GM12801 (cell line): ENCODE results near the gene PDE6C.

Experiments
- CTCF ChIP-seq: IDR thresholded peaks from one replicate; pipeline ENCODE4 v1.5.1; 2011; ENCODE audit warnings: control low read depth; ENCODE audit not compliant: insufficient read length; ENCODE audit errors: extremely low read depth

PDE6C gene

DNA sequence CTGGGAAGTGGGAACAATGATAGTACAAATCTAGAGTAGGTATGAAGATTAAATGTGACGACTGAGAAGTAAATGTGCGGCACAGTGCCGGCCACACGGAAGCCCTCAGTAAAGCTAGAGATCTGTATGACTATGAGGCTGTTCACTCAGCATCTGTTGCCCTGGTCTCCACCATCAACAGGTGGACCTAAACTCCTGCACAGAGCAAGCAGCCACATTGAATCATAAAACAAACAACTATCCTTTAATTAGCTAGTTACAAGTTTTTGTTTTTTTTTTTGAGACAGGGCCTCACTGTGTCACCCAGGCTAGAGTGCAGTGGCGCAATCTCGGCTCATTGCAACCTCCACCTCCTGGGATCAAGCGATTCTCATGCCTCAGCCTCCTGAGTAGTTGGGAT is 27.9 kb upstream of the PDE6C start:
- no peak for TF ChIP-seq CTCF

DNA sequence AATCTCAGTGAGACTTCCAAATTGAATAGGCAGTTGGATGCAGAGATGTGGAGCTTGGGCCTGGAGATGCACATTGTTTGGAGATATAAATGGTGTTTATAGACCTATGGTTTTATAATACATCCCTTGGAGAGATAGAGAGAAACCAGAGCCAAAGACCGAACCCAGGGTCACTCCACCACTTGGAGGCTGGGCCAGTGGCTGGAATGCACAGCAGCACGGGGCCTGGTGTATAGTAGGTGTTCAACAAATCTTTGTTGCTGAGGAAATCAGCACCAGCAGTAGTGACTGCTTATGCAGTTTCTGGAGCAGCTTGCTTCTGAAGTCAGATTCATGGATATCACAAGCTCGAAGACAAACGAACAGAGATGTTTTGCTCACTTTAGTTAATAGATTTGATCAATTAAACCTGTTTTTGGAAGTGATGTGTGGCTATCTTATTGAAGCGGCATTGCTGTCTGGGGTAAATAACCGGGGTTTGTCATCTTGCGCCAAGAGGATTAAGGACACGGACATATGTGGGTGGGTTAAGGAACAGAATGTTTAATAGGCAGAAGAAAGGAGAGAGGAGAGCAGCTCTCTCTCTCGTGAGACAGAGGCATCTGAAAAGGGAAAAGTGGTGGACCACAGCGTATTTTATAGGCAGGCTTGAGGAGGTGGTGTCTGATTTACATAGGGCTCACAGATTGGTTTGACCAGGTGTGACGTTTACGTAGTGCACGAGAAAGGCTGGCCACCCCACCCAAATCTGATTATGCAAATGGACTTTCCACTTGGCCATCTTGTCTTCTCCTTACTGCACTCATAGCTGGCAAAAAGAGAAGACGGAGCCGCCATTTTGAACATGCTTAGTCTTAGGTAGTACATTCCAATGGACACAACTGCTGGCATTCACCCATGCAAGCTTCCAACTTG is 22.4 kb upstream of the PDE6C start:
- no peak for TF ChIP-seq CTCF

DNA sequence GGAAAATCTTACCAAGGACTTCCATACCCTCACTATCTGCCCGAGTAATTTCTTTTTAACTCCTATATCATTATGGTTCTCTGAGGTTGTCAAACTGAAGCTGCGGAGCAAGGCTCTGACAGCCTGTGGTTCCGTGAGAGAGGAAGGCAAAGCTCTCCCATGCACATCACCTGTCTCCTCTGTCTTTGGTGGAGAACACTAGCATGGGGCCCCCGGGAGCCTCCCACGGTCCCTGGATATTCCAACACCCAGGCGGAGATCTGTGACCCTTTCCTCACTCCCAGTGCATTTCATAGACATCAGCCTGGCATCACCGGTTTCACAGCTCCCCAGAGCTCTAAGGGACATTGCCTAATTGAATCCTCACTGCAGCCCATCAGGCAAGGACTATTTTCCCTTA is 21.7 kb upstream of the PDE6C start:
- no peak for TF ChIP-seq CTCF

DNA sequence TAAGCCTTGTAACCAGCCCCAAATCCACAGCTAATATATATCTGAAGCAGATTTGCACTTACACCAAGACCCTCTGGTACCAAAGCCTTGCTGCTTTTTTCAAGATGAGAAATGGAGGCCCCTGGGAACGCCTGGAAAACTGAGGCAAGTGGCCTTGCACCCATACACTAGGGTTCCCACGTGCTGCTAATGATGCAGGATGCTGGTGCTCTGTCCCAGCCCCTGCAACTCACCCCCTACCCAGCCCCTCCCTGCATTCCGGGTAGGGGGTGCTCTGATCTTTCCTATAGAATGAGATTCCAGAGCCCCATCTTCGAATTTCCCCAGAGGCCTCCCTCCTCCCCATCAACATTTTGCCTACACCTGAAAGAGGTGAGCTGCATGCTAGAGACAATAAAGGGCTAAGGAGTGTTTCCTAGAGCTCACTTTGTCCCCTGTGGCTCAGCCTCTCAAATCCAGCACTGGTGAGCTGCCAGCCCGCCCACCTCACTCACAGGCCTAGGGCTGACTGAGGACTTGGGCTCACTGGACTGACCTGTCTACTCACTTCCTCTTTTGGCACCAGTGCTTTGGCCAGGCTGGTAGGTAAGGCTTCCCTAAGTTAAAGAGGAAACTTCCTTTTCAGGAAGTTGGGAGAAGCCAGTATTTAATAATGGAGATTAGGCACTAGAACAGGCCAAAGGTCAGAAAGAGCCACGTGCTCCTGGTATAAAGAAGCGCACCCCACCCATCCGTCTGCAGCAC is 21.1 kb upstream of the PDE6C start:
- no peak for TF ChIP-seq CTCF

GRCh38 chr10:93593254-93593653 is 19.1 kb upstream of the PDE6C start:
- TF ChIP-seq CTCF: no peak

DNA sequence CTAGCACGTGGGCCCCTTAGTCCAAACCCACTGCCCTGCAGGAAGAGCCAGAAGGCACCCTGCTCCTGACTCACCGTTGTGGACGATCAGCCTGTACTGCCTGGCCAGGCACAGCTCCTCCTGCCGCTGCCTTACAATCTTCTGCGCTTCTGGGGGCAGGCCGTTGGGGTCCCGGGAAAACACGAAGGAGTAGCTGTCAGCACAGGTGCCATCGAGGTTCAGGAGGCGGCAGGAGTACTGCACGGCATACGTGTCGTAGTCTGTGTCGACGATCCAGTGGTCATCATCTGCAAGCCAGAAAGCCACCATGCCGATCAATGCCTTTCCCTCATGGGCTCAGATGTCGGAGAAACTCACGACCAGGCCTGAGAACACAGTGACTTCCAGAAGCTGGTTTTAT is 18.6 kb upstream of the PDE6C start:
- no peak for TF ChIP-seq CTCF

DNA sequence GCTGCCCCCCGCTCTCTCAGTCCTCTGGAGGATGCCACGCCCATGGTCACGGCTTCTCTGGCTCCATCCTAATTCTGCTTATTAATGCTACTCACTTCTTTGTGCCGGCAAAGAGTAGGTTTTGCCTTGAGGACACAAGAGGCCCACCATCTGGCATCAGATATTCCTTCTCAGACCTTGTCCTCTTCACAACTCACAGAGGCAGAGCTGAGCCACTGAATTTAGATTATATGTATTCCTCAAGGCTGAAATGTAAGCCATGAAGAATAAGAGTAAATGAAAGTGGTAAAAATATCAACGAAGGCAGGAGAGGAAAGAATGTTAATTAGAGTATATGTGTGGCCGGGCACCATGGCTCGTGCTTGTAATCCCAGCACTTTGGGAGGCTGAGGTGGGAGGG is 17.8 kb upstream of the PDE6C start:
- TF ChIP-seq CTCF: no peak
